OCI-LY7 (cell line): ENCODE data around the gene DZANK1.

Source experiments
- CTCF ChIP-seq: fragments of 200-600 bp; sonication (generic); conservative IDR thresholded peaks from 2 replicates; pipeline ENCODE4 v1.5.1; 2014; ENCODE audit warnings: mild to moderate bottlenecking, antibody characterized with exemption, low read length, moderate library complexity, mixed read lengths
- EZH2phosphoT487 ChIP-seq: fragments of 200-600 bp; sonication (generic); IDR thresholded peaks from 2 replicates; pipeline ENCODE4 v1.6.1; 2018; ENCODE audit warnings: low read depth, borderline replicate concordance, mild to moderate bottlenecking, mixed run types, antibody characterized with exemption, low read length, moderate library complexity, mixed read lengths

- TF ChIP-seq CTCF (no peak), EZH2phosphoT487 (no peak)
Observed at GRCh38 chr20:18488301-18488700, 21.5 kb upstream of the DZANK1 start.
